ENCODE measurements around the gene UFSP2.

The UFSP2 gene

GRCh38 chr4:185468999-185469398 lies 43.2 kb upstream of the UFSP2 start:
- H3K4me3 ChIP-seq (ENCODE audit: low read depth, low read length) = no peak overlapping the region
- no peak for DNase-seq (ENCODE audit: low read depth)
- in situ Hi-C loops (cut with HindIII; ENCODE audit: low sequenced_read_pairs) = no loop called here
- TF ChIP-seq CTCF (IDR thresholded peaks at IDR 0.05; ENCODE audit: low read depth, low read length, missing control alignments) = no peak

GRCh38 chr4:185467991-185468390 lies 42.2 kb upstream of the UFSP2 start:
- no peak for TF ChIP-seq CTCF (IDR thresholded peaks at IDR 0.05; ENCODE audit: low read depth, low read length, missing control alignments)
- in situ Hi-C loops (cut with HindIII; ENCODE audit: low sequenced_read_pairs) = no loop called here
- DNase-seq (ENCODE audit: low read depth) = no peak
- H3K4me3 ChIP-seq (ENCODE audit: low read depth, low read length) = no peak overlapping the region

GRCh38 chr4:185467101-185467500 lies 41.3 kb upstream of the UFSP2 start:
- in situ Hi-C loops (cut with HindIII; ENCODE audit: low sequenced_read_pairs) = no loop called here
- TF ChIP-seq CTCF (IDR thresholded peaks at IDR 0.05; ENCODE audit: low read depth, low read length, missing control alignments) = no peak
- DNase-seq (ENCODE audit: low read depth) = no peak
- no peak overlapping the region for H3K4me3 ChIP-seq (ENCODE audit: low read depth, low read length)

- in situ Hi-C loops (cut with HindIII; ENCODE audit: low sequenced_read_pairs) = no loop called here
- H3K4me3 ChIP-seq (ENCODE audit: low read depth, low read length) = no peak overlapping the region
- no peak for DNase-seq (ENCODE audit: low read depth)
- TF ChIP-seq CTCF (IDR thresholded peaks at IDR 0.05; ENCODE audit: low read depth, low read length, missing control alignments) = no peak
Observed at GRCh38 chr4:185465707-185466106, 39.9 kb upstream of the UFSP2 start.

GRCh38 chr4:185464887-185465286 lies 39.1 kb upstream of the UFSP2 start:
- TF ChIP-seq CTCF (IDR thresholded peaks at IDR 0.05; ENCODE audit: low read depth, low read length, missing control alignments) = no peak

GRCh38 chr4:185464183-185464582 lies 38.4 kb upstream of the UFSP2 start:
- TF ChIP-seq CTCF (IDR thresholded peaks at IDR 0.05; ENCODE audit: low read depth, low read length, missing control alignments) = no peak
- no peak for DNase-seq (ENCODE audit: low read depth)
- no peak overlapping the region for H3K4me3 ChIP-seq (ENCODE audit: low read depth, low read length)
- in situ Hi-C loops (cut with HindIII; ENCODE audit: low sequenced_read_pairs) = no loop called here

More at GRCh38 chr4:185464887-185465286, 39.1 kb upstream of the UFSP2 start:
- in situ Hi-C loops (cut with HindIII; ENCODE audit: low sequenced_read_pairs) = no loop called here
- no peak overlapping the region for H3K4me3 ChIP-seq (ENCODE audit: low read depth, low read length)
- no peak for DNase-seq (ENCODE audit: low read depth)

GRCh38 chr4:185463541-185463940 lies 37.8 kb upstream of the UFSP2 start:
- no peak for TF ChIP-seq CTCF (IDR thresholded peaks at IDR 0.05; ENCODE audit: low read depth, low read length, missing control alignments)
- DNase-seq (ENCODE audit: low read depth) = no peak
- no peak overlapping the region for H3K4me3 ChIP-seq (ENCODE audit: low read depth, low read length)
- in situ Hi-C loops (cut with HindIII; ENCODE audit: low sequenced_read_pairs) = no loop called here
